GM18861 (cell line): Measurements from ENCODE around the gene APOL3.
A peak's percentile ranks its signal among the peaks of the same experiment; 100 is the strongest.
"Not testable (repeated sequence)": the region's sequence is repeated elsewhere in the genome, so short reads cannot be mapped to it uniquely, and the experiment has no call there.

ENCODE experiments used
- ATAC-seq: cut with Tn5 transposase; IDR thresholded peaks from one replicate; pipeline ENCODE4 v1.9.1; 2021; ENCODE audit not compliant: unreplicated experiment

The APOL3 gene

DNA sequence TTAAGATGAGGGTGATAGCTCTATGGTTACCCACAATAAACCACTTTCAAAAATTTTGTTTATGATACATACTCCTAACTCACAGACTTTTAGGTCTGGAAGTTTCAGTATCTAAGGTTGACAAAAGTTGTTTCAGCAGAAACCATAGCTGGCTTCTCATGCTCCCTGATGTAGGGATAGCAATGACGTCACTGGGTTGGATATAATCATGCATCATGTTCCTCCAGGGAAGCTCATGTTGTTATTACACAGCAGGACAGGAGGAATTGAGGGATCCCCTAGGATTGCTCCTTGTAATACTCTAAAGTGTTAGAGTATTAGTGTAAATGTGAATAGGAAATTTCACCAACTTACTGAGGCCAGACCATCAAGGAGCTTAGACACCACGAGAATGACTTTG lies 23.6 kb downstream of the APOL3 start:
- no peak for ATAC-seq

DNA sequence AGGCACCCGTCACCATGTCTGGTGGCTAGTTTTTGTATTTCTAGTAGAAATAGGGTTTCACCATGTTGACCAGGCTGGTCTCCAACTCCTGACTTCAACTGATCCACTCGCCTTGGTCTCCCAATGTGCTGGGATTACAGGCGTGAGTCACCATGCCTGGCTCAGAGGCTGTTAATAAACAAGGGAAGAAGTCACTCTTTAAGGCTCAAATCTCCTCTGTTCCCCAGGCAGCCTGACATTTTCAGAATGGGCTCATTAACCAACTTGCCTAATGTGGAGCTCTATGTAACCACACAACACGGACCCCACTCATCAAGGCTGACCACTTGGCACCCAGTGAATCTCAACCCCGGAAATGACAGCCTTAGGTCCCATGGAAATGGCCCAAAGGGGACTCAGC lies 24.1 kb downstream of the APOL3 start:
- no peak for ATAC-seq

DNA sequence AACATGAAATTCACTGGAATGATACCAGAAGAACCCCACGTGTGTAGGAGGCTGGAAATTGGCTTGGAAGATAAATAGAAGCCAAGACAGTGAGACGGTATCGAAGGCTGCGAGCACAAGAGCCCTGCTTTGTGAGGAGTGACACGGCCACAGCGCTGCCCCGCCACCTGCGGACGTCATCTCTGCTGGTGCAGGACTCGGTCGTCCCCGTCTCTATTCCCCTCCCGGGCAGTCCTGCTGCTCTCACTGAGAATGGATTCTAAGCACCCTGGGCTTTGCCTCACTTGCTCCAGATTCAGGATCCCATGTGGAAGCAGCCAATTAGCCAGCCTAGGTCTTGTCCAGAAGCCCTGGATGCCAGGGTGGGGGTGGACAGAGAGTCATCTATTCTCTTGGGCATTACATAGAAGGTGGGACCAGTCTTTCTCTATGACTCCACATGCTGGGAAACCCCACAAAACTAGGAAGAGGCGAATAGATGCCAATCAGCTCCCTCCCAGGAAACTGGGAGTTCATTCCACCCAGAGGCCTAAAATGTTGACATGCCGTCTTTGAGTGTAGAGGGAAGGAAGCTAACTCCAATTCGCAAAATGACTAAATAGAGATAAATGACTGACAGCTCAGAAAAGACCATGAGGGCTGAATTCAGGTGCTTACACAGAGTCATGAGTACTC lies 25.1 kb downstream of the APOL3 start:
- no peak for ATAC-seq

DNA sequence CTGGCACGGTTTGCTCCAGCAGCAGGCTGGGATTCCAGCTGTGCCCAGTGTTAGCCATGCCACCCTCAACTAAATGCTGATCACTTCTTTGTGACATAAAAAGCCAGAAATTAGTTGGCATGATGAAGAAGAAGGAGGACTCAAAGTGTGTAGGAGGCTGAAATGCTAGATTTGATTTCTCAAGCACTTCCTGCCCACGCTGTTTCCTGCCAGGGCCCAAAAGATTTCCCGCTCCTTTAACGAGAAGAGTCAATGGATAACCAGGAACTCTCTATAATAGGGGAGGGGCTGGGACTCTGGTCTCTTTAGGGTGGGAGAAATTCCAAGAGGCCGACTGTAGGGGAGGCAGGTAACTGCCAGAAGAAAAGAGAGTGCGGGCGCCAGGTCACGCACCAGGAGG lies 26.4 kb downstream of the APOL3 start:
- no peak for ATAC-seq

DNA sequence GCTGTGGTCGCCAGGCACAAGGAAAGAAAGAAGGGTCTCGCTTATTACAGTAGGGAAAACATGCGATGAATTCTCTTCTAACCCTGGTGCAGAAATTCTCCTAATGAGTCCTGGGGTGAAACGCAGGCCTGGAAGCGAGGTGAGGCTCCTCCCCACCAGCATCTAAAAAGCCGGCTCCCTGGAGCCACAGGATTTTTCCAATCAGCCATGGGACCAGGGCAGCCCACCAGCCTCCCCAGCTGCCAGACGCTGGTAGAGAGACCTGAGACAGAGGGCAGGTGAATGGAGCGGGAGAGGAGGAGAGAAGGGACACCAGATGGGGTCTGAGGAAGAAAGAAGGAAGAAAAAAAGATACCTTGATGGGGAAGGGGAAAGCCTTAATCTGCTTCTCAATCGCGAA lies 28.6 kb downstream of the APOL3 start:
- ATAC-seq: no peak

DNA sequence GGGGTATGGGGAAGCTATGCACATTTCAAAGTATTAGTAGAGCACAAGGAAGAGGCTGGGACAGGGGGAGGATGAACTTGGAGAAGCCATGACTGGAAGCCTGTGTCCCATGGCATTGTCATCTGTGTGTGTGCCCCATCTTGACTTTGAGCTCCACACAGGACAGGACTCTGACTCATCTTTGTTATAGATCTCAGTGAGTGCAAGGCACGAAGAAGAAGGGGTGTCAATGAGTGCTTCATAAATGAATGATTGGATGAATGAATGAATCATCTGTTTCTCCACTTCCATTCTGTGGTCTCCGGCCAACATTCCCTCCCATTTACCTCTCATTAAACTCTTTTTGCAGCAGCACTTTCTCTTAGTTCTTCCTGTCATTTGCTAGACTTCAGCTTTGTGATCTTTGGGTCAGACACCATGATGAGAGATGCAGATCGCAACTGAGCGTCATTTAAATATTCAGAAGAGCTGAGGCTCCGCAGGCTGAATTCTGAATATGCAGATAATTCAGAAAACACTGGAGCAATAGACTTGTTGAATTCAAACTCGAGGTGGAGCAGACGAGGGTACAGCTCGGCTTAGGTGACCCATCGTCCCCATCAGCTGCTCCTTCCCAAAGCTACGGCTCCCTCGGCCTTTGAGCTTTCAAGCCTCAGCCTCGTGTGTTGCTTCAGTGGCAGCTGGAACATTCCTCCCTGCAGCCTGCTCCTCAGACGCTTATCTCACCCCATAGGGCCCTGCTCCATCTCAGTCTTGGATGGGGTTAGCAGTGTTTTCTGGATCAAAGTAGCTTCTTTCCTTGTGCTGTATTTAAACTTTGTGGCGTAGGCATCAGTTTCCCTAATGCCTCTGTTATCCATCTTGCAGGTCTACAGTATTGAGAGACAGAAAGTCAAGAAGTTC lies 30.8 kb downstream of the APOL3 start:
- ATAC-seq: no peak

DNA sequence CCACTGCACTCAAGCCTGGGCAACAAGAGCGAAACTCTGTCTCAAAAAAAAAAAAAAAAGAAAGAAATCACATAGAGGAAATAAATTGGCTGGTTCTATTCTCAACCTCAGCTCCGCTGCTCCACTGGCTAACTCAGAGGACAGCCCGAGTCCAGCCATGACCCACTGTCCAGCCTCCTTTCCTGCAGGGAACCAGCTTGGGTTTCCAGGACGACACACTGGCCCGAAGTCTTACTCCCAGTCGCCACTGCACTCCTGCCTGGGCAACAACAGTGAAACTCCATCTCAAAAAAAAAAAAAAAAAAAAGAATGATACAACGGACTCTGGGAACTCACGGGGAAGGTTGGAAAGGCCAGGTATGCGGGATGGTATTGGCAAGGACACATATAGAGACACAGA lies 31.5 kb downstream of the APOL3 start:
- ATAC-seq: no peak

DNA sequence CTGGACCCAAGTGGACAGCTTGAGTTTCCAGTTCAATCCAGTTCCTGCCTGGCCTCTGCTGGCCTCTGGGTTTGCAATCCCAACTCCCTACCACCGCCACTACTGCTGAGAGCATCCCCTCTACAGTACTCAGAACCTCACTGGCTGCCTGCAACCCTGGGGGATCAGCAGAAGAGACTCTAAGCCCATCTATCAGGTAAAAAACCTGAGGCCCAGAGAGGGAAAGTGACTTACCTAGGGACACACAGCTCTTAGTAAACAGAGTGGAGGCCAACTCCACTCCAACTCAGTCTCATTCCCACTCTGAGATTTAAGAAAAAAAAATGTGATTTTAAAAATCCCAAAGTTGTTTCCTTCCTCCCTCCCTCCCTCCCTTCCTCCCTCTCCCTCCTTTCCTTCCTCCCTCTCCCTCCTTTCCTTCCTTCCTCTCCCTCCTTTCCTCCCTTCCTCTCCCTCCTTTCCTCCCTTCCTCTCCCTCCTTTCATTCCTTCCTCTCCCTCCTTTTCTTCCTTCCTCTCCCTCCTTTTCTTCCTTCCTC lies 34.5 kb downstream of the APOL3 start:
- no peak for ATAC-seq

DNA sequence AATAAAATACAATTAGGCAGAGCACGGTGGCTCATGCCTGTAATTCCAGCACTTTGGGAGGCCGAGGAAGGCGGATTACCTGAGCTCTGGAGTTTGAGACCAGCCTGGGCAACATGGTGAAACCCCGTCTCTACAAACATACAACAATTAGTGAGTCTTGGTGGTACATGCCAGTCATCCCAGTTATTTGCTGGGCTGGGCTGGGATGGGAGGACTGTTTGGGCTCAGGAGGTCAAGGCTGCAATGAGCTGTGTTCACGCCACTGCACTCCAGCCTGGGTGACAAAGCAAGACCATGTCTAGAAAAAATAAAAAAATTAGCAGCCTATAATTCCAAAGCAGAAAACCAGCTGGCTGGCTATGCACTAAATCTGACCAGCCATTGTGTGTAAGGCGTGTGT lies 35.1 kb downstream of the APOL3 start:
- ATAC-seq: no peak

DNA sequence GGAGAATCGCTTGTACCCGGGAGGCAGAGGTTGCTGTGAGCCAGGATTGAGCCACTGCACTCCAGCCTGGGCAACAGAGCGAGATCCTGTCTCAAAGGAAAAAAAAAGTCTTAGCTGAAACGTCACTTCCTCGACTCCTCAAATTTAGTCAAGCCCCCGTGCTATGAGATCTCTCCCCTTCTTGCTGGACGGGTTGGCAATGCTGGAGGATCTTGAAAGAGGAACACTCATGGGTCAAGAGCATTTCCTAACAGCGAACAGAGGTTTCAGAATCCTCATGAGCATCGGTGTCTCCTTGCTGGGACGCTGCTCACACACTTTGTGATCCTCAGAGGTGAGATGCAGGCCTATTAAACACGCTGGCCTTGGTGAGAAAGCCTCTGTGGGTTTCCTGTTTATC lies 35.9 kb downstream of the APOL3 start:
- ATAC-seq: no peak

DNA sequence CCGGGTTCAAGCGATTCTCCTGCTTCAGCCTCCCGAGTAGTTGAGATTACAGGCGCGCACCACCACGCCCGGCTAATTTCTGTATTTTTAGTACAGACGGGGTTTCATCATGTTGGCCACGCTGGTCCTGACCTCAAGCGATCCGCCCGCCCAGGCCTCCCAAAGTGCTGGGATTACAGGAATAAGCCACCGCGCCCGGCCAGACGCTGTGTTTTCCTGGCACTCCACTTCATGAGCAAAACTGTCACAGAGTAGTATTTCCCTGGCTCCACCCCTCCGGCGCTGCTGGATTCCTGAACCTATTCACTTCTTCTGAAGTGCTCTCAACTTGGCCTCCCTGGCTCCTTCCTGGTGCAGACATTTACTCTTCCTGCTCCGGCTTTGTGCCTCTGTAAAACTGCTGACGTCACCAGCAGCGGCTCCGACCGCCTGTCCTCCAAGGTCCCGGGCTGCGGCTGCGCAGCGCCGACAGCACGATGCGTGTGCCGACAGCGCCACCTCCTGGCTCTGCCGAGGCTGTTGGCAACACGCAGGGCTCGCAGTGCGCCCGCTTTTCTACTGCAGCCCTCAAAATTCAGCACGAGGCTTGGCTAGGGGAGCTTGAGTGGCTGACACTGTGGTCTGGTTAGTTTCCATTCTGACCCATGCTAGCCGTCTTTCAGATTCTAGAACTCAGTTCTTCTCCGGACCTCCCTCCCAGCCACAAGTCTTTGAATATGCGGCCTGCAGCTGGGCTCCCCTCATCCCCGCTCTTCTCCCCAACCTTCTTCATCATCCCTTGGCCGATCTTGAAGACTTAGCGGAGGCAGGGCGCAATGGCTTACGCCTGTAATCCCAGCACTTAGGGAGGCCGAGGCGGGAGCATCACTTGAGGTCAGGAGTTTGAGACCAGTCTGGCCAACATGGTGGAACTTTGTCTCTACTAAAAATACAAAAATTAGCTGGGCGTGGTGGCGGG lies 36.6 kb downstream of the APOL3 start:
- ATAC-seq: peak; percentile 77

DNA sequence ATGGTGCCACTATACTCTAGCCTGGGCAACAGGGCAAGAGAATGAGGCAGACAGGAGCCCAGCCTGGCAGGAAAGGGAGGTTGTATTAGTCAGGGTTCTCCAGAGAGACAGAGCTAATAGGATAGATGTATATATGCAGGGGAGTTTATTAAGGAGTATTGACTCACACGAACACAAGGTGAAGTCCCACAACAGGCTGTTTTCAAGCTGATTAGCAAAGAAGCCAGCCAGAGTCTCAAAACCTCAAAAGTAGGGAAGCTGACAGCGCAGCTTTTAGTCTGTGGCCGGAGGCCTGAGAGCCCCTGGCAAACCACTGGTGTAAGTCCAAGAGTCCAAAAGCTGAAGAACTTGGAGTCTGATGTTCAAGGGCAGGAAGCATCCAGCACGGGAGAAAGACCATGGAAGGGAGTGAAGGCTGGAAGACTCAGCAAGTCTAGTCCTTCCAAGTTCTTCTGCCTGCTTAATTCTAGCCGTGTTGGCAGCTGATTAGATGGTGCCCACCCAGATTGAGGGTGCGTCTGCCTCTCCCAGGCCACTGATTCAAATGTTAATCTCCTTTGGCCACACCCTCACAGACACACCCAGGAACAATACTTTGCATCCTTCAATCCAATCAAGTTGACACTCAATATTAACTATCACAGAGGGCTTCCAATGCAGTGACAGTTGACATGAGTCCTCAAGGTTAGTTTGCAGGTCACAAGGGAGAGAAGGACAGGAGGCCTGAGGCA lies 39.8 kb downstream of the APOL3 start:
- not testable (repeated sequence) for ATAC-seq

DNA sequence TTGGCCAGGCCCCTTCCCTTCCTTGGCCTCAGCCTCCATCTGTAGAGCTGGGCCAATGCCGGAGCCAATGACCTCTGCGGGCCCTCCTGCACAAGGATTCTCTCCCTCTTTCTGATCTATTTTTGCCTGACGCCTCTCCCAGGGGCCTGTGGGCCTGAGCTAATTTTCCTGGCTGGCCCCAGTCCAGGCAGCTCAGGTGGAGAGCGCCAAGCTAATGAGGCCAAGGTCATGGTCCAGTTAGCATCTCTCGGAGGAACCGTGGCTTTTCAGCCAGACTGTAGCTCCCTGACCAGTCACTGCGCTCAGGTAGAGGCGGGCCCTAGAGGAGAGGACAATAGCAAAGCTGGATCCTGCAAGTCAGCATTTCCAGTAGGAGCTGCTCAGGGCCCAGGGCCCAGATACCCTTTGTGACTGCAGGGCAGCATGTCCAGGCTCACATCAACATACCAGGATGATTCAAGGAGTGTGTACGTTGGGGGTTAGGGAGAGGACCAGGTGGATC lies 43.5 kb downstream of the APOL3 start:
- no peak for ATAC-seq

DNA sequence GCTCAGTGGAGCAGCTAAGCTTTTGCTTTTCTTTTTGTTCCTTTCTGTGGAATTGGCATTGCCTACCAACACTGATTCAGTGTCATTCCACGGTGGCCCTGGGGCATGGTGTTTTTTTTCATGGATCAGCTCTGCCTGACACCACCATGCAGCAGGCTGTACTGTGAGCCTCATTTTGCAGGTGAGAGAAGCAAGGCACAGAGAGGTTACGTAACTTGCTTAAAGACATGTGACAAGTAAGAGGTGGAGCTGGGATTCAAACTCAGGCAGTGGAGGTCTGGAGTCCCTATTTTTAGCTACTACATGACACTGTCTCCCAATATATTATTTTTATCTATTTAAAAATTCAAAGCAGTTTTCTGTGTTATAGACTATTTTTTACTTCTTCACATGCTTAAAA lies 44.4 kb downstream of the APOL3 start:
- ATAC-seq: no peak

DNA sequence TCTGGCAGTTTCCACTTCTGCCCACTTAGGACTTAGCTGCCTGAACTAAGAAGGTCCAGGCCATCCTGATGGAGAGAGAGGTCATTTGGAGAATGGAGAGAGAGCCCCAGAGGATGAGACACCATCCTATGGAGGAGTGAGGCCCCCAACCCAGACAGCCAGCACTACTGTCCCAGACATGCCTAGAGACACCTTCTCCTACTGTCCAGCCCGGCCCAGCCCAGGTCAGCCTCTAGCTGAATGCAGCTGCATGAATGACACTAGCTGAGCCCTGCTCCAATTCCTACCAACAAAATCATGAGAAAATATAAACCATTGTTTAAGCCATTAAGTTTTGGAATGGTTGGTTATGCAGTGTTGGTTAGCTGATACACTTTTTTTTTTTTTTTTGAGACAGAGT lies 47.4 kb downstream of the APOL3 start:
- ATAC-seq: no peak

DNA sequence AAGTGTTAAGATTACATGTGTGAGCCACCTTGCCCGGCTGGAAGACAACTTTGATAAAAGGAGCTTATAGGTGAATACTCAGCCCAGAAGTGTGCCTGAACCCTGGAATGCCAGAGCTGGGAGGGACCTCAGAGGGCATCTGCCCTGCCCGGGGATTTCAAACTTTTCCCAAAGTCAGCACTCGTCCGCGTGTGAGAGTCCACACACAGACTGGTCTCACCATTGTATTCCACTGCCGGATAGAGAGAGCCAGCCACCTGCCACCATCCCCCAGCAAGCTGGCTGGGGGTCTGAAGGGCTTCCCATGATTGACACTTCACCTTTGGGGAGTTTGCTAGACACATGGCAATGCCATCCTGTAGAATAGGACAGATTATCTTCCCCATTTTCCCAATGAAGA lies 49.2 kb downstream of the APOL3 start:
- ATAC-seq: no peak

DNA sequence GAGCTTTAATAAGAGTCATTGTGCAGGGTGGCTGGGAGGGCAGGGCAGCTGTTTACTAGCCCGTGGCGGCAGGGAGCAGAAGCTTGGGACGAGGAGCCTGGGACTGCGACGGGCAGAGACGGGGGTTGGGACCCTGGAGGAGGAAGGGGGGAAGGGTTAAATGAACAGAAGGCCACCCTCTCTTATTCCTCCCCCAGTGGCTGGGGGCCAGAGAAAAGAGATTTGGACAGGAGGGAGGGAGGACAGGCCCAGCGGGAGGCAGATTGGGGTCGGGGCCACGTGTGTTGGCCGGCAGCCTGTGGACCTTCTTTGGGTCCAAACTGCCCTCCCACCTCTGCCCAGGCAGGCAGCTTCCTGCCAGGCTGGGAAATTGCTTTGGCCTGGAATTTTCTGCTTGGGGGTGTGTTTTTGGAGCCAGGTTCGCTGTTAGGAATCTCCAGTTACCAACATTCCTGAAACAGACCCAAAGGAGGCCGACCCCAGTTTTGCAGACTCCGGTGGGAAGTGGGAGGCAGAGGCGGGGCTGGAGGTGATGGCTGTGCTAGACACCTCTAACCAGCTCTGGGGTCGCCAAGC lies 50.2 kb downstream of the APOL3 start:
- no peak for ATAC-seq

DNA sequence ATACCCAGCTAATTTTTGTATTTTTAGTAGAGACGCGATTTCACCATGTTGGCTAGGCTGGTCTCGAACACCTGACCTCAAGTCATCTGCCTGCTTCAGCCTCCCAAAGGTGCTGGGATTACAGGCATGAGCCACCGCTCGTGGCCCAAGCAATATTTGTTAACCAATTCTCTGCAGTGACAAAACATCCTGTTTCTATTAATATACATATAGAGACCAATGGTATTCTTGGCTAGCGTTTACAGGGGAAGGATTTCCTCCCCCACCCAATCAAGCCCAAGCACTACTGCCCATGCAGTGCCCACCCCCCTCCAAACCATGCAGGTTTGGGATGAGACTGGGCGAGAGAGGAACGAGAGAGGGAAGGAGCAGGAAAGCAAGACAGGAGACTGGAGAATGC lies 53.1 kb downstream of the APOL3 start:
- ATAC-seq: no peak

DNA sequence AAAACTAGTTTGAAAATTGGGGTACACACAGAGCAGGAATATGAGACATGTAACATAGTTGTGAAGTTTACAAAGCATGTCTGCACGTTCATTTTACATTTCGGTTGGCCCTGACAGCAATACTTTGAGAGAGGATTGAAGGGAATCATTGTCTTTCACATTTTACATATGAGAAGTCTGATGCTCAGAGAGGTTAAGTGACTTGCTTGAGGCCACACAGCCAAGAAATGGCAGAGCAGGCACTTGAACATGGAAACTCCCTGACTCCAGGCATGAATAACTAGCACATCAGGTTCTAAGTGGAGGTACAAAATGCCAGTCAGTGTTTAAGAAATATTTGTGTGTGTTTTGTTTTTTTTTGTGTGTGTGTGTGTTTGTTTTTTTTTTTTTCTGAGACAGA lies 53.6 kb downstream of the APOL3 start:
- no peak for ATAC-seq

DNA sequence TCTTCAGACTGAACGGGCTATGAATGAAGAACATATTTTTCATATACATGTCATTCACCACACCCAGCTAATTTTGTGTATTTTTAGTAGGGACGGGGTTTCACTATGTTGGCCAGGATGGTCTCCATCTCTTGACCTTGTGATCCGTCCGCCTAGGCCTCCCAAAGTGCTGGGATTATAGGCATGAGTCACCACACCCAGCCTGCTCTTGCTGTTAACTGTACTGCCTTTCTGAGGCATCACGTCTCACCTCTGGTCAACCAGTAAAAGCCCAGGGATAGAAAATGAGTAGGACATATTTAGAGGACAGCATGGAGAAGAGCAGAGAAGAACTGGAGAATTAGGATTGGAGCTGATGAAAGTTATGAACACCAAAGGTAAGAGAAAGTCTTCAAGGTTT lies 55.6 kb downstream of the APOL3 start:
- ATAC-seq: no peak
